HepG2 (cell line): ENCODE measurements around the gene CPEB4. TPM values are rescaled to one million over a fixed set of nuclear protein-coding genes. Genes with fewer than 3 reads are reported as not detected.
A peak's percentile ranks its signal among the peaks of the same experiment; 100 is the strongest.

Source experiments
- ATM ChIP-seq: fragments of 450-650 bp; IDR thresholded peaks from 2 replicates; pipeline ENCODE4 v1.7.1; 2017; ENCODE audit warnings: mild to moderate bottlenecking, borderline replicate concordance
- BRD4 ChIP-seq: sonication (generic); formaldehyde crosslinking; IDR thresholded peaks from 2 replicates; pipeline ENCODE4 v1.4.0; 2020; ENCODE audit warnings: missing genetic modification reagents
- ERF ChIP-seq: IDR thresholded peaks from 2 replicates; pipeline ENCODE4 v1.6.1; 2018; ENCODE audit warnings: missing biosample characterization, missing genetic modification reagents
- ETV5 ChIP-seq: IDR thresholded peaks from 2 replicates; pipeline ENCODE4 v1.6.1; 2018; ENCODE audit warnings: missing biosample characterization, missing genetic modification reagents, inconsistent platforms, borderline replicate concordance
- GPN1 ChIP-seq: sonication (generic); formaldehyde crosslinking; IDR thresholded peaks from 2 replicates; pipeline ENCODE4 v1.5.1; 2020; ENCODE audit warnings: missing genetic modification reagents, borderline replicate concordance
- HNRNPL ChIP-seq: fragments of 200-400 bp; formaldehyde crosslinking; IDR thresholded peaks from 2 replicates; pipeline ENCODE4 v1.6.1; 2017; ENCODE audit warnings: mild to moderate bottlenecking, low read depth, low read length
- HOXA3 ChIP-seq: sonication (generic); formaldehyde crosslinking; IDR thresholded peaks from 2 replicates; pipeline ENCODE4 v1.5.0; 2020; ENCODE audit warnings: missing genetic modification reagents
- ISL2 ChIP-seq: sonication (generic); formaldehyde crosslinking; IDR thresholded peaks from 2 replicates; pipeline ENCODE4 v1.5.0; 2020; ENCODE audit warnings: missing genetic modification reagents
- MAFK ChIP-seq, 2 experiments: IDR thresholded peaks in 1 of 2; conservative IDR thresholded peaks in 1 of 2; 2 replicates each; pipeline ENCODE4 v1.6.1; 2011; ENCODE audit warnings: improper control_type of control experiment in 2 of 2, low read length in 2 of 2
- NKX3-1 ChIP-seq: sonication (generic); formaldehyde crosslinking; IDR thresholded peaks from 2 replicates; pipeline ENCODE4 v1.5.0; 2020; ENCODE audit warnings: missing genetic modification reagents
- PAWR ChIP-seq: sonication (generic); formaldehyde crosslinking; IDR thresholded peaks from 2 replicates; pipeline ENCODE4 v1.4.0; 2020; ENCODE audit warnings: missing genetic modification reagents, mild to moderate bottlenecking, borderline replicate concordance
- SMAD1 ChIP-seq: sonication (generic); formaldehyde crosslinking; IDR thresholded peaks from 2 replicates; pipeline ENCODE4 v1.4.0; 2020; ENCODE audit warnings: missing genetic modification reagents, low read depth, mild to moderate bottlenecking, borderline replicate concordance
- ZBTB21 ChIP-seq: sonication (generic); formaldehyde crosslinking; IDR thresholded peaks from 2 replicates; pipeline ENCODE4 v1.4.0; 2020; ENCODE audit warnings: missing genetic modification reagents
- ZFP36 ChIP-seq: fragments of 150-350 bp; IDR thresholded peaks from 2 replicates; pipeline ENCODE4 v1.6.1; 2018; ENCODE audit warnings: borderline replicate concordance, low read length, low read depth; ENCODE audit not compliant: partially characterized antibody
- ZFP82 ChIP-seq: sonication (generic); formaldehyde crosslinking; IDR thresholded peaks from 2 replicates; pipeline ENCODE4 v1.5.1; 2020; ENCODE audit warnings: mild to moderate bottlenecking, missing genetic modification reagents, borderline replicate concordance
- ZNF317 ChIP-seq: sonication (generic); formaldehyde crosslinking; IDR thresholded peaks from 2 replicates; pipeline ENCODE4 v1.5.0; 2020; ENCODE audit warnings: mild to moderate bottlenecking, missing genetic modification reagents
- ZNF333 ChIP-seq: sonication (generic); formaldehyde crosslinking; IDR thresholded peaks from 2 replicates; pipeline ENCODE4 v1.4.0; 2020; ENCODE audit warnings: mild to moderate bottlenecking, missing genetic modification reagents, borderline replicate concordance
- ZNF724P ChIP-seq: sonication (generic); formaldehyde crosslinking; IDR thresholded peaks from 2 replicates; pipeline ENCODE4 v1.8.0; 2022; ENCODE audit warnings: missing genetic modification reagents, borderline replicate concordance
- ZNF792 ChIP-seq: IDR thresholded peaks from 2 replicates; pipeline ENCODE4 v1.6.1; 2016
- ZNF850 ChIP-seq: sonication (generic); formaldehyde crosslinking; conservative IDR thresholded peaks from 2 replicates; pipeline ENCODE4 v1.9.0; 2021; ENCODE audit warnings: mild to moderate bottlenecking, missing genetic modification reagents
- polyA plus RNA-seq, 8 experiments: library from polyadenylated mRNA; depleted of rRNA in 3 of 8; stranded (reverse) in 7 of 8; unstranded in 1 of 8; fragments of >200 nt; fragmentation: Illumina TruSeq in 4 of 8; extraction: Trizol in 4 of 8; gene quantifications; 2 replicates each; pipeline versions ENCODE4 v1.2.1 to v1.2.3, GENCODE V29; 2011 to 2016; ENCODE audit warnings: low read depth in 4 of 8, missing spikeins in 1 of 8, mixed read lengths in 1 of 8; ENCODE audit not compliant: insufficient read depth in 1 of 8
- total RNA-seq, 5 experiments: library from RNA; depleted of rRNA; stranded (reverse); fragments of >200 nt; fragmentation: Illumina TruSeq; extraction: Trizol; gene quantifications; 2 replicates each; pipeline ENCODE4 v1.2.3, GENCODE V29; 2016; ENCODE audit warnings: low read depth in 1 of 5
- TF ChIP-seq, protein P1 (sequence below): fragments of 450-650 bp; IDR thresholded peaks from 2 replicates; pipeline ENCODE4 v1.6.1; 2017; ENCODE audit warnings: mild to moderate bottlenecking
- TF ChIP-seq, protein P2 (sequence below): sonication (generic); formaldehyde crosslinking; IDR thresholded peaks from 2 replicates; pipeline ENCODE4 v1.4.0; 2020; ENCODE audit warnings: missing genetic modification reagents
- TF ChIP-seq, protein P3 (sequence below): sonication (generic); formaldehyde crosslinking; IDR thresholded peaks from 2 replicates; pipeline ENCODE4 v1.4.0; 2020; ENCODE audit warnings: missing genetic modification reagents
- TF ChIP-seq, protein P4 (sequence below): sonication (generic); formaldehyde crosslinking; IDR thresholded peaks from 2 replicates; pipeline ENCODE4; 2020; ENCODE audit warnings: missing genetic modification reagents, mild to moderate bottlenecking, borderline replicate concordance

Gene CPEB4
- total and polyA plus RNA-seq, 2 of the 13 experiments (the other 11 are each of a cell fraction or from before 2014, with no cell fraction given): 7.7 to 26.7 TPM

DNA sequence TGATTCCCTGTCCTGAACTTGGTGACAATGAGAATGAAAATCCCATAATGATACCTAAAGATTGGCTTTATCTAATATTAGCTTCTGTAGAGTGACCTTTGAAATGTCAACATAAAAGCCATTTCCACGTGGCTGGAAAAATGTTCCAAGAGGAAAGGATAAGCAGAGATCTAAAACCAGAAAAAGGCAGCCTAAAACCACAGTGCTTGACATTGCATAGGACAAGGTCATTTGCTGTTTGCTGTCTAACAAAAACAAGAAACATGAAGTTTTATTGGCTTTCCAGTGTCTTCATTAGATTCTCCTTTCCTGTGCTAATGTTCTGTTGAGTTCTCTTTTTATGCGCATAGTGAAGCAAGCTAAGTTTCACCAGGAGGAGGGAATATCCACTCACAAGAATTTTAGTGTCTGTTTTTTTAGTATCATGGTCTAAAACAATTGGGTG is 44.6 kb downstream of the CPEB4 start (continued):
- TF ChIP-seq, protein P1, sequence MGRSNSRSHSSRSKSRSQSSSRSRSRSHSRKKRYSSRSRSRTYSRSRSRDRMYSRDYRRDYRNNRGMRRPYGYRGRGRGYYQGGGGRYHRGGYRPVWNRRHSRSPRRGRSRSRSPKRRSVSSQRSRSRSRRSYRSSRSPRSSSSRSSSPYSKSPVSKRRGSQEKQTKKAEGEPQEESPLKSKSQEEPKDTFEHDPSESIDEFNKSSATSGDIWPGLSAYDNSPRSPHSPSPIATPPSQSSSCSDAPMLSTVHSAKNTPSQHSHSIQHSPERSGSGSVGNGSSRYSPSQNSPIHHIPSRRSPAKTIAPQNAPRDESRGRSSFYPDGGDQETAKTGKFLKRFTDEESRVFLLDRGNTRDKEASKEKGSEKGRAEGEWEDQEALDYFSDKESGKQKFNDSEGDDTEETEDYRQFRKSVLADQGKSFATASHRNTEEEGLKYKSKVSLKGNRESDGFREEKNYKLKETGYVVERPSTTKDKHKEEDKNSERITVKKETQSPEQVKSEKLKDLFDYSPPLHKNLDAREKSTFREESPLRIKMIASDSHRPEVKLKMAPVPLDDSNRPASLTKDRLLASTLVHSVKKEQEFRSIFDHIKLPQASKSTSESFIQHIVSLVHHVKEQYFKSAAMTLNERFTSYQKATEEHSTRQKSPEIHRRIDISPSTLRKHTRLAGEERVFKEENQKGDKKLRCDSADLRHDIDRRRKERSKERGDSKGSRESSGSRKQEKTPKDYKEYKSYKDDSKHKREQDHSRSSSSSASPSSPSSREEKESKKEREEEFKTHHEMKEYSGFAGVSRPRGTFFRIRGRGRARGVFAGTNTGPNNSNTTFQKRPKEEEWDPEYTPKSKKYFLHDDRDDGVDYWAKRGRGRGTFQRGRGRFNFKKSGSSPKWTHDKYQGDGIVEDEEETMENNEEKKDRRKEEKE: no peak
- TF ChIP-seq MAFK (conservative IDR thresholded peaks at IDR 0.05 in 1 of 2, IDR thresholded peaks at IDR 0.05 in 1 of 2; ENCODE audit: low read length in 2 of 2) (no peak), ZNF792 (CRISPR knock-in tag) (peak; percentile 46; the same call in 1 of the 2 replicates), HNRNPL (no peak), ATM (no peak), ERF (CRISPR knock-in tag) (peak; percentile 74), ZNF724P (CRISPR knock-in tag) (no peak), PAWR (CRISPR knock-in tag) (no peak), SMAD1 (CRISPR knock-in tag) (no peak), ZFP36 (no peak), ZFP82 (CRISPR knock-in tag) (no peak), ZNF333 (no peak), BRD4 (no peak), NKX3-1 (no peak), ZNF317 (CRISPR knock-in tag) (0 out of 2 replicates have a peak, but pooled peaks have one; percentile 63), GPN1 (CRISPR knock-in tag) (no peak), ETV5 (CRISPR knock-in tag) (peak; percentile 75; the same call in 1 of the 2 replicates), HOXA3 (CRISPR knock-in tag) (peak; percentile 56; the same call in 1 of the 2 replicates), ZNF850 (CRISPR knock-in tag) (no peak), ZBTB21 (no peak), ISL2 (CRISPR knock-in tag) (peak; percentile 96)
- TF ChIP-seq, protein P2, sequence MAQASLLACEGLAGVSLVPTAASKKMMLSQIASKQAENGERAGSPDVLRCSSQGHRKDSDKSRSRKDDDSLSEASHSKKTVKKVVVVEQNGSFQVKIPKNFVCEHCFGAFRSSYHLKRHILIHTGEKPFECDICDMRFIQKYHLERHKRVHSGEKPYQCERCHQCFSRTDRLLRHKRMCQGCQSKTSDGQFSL (CRISPR knock-in tag): no peak
- TF ChIP-seq, protein P3, sequence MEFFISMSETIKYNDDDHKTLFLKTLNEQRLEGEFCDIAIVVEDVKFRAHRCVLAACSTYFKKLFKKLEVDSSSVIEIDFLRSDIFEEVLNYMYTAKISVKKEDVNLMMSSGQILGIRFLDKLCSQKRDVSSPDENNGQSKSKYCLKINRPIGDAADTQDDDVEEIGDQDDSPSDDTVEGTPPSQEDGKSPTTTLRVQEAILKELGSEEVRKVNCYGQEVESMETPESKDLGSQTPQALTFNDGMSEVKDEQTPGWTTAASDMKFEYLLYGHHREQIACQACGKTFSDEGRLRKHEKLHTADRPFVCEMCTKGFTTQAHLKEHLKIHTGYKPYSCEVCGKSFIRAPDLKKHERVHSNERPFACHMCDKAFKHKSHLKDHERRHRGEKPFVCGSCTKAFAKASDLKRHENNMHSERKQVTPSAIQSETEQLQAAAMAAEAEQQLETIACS (CRISPR knock-in tag): no peak
- TF ChIP-seq, protein P4, sequence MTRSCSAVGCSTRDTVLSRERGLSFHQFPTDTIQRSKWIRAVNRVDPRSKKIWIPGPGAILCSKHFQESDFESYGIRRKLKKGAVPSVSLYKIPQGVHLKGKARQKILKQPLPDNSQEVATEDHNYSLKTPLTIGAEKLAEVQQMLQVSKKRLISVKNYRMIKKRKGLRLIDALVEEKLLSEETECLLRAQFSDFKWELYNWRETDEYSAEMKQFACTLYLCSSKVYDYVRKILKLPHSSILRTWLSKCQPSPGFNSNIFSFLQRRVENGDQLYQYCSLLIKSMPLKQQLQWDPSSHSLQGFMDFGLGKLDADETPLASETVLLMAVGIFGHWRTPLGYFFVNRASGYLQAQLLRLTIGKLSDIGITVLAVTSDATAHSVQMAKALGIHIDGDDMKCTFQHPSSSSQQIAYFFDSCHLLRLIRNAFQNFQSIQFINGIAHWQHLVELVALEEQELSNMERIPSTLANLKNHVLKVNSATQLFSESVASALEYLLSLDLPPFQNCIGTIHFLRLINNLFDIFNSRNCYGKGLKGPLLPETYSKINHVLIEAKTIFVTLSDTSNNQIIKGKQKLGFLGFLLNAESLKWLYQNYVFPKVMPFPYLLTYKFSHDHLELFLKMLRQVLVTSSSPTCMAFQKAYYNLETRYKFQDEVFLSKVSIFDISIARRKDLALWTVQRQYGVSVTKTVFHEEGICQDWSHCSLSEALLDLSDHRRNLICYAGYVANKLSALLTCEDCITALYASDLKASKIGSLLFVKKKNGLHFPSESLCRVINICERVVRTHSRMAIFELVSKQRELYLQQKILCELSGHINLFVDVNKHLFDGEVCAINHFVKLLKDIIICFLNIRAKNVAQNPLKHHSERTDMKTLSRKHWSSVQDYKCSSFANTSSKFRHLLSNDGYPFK: no peak
